B cell (primary cell): ENCODE measurements around the gene AMER1. TPM values are rescaled to one million over a fixed set of nuclear protein-coding genes. Genes with fewer than 3 reads are reported as not detected.

Experiments used
- ATAC-seq: fragments of 200-7000 bp; cut with Tn5 transposase; one replicate; pipeline ENCODE4 v1.10.0; 2021; ENCODE audit warnings: low read depth, mild to moderate bottlenecking, moderate number of reproducible peaks, moderate library complexity
- CTCF ChIA-PET: fragments of 350-600 bp; sonication (Branson Sonifier 250); formaldehyde crosslinking; loops from one replicate; lab custom pipeline; 2021; ENCODE audit warnings: antibody characterized with exemption, inconsistent platforms; lab: Charles Lee
- POLR2A ChIA-PET: fragments of 350-600 bp; sonication (Branson Sonifier 250); formaldehyde crosslinking; loops from one replicate; lab custom pipeline; 2021; ENCODE audit warnings: antibody characterized with exemption; lab: Charles Lee
- DNase-seq: peaks from one replicate; pipeline ENCODE4 v3.0.0; 2013
- H2AFZ ChIP-seq: 2 replicates; pipeline ENCODE4 v1.6.1; 2012; ENCODE audit warnings: mild to moderate bottlenecking, low read depth, low read length; ENCODE audit not compliant: insufficient read depth, poor library complexity, severe bottlenecking
- H3K27ac ChIP-seq, 2 donors: 1 replicate in 1 of 2; 2 replicates in 1 of 2; pipeline ENCODE4 v1.5.1; 2012 to 2013; ENCODE audit warnings: low read length in 2 of 2, mild to moderate bottlenecking in 2 of 2, moderate library complexity in 1 of 2
- H3K27me3 ChIP-seq, 4 experiments: fragments of 200-600 bp in 1 of 4; sonication (generic) in 1 of 4; replicated peaks in 1 of 4; 1 replicate in 2 of 4; 2 replicates in 2 of 4; pipeline versions ENCODE4 v1.6.1 to v1.7.0; 2013 to 2016; ENCODE audit warnings: low read length in 3 of 4, mild to moderate bottlenecking in 2 of 4, mixed read lengths in 1 of 4, moderate library complexity in 1 of 4; ENCODE audit not compliant: insufficient read depth in 4 of 4, control insufficient read depth in 3 of 4; ENCODE audit errors: control extremely low read depth in 1 of 4
- H3K36me3 ChIP-seq, 2 experiments: replicated peaks in 1 of 2; 1 replicate in 1 of 2; 2 replicates in 1 of 2; pipeline versions ENCODE4 v1.6.1 to v1.7.1; 2013; ENCODE audit warnings: low read length in 1 of 2; ENCODE audit not compliant: insufficient read depth in 2 of 2, control insufficient read depth in 1 of 2; ENCODE audit errors: control extremely low read depth in 1 of 2, extremely low read depth in 1 of 2
- H3K4me1 ChIP-seq, 2 donors: fragments of 200-600 bp in 1 of 2; sonication (generic) in 1 of 2; 1 replicate in 1 of 2; 2 replicates in 1 of 2; pipeline versions ENCODE4 v1.5.1 to v1.6.1; 2013 to 2017; ENCODE audit warnings: low read length in 2 of 2; ENCODE audit not compliant: control insufficient read depth in 2 of 2, insufficient read depth in 2 of 2
- H3K4me2 ChIP-seq: replicated peaks from 2 replicates; pipeline ENCODE3; 2012; ENCODE audit warnings: mild to moderate bottlenecking, low read depth, low read length; ENCODE audit not compliant: poor library complexity, severe bottlenecking
- H3K4me3 ChIP-seq, 5 experiments: fragments of 200-600 bp in 1 of 5; sonication (generic) in 1 of 5; 1 replicate in 3 of 5; 2 replicates in 2 of 5; pipeline versions ENCODE4 v1.5.1 to v1.7.0; 2011 to 2016; ENCODE audit warnings: low read length in 4 of 5, mild to moderate bottlenecking in 4 of 5, low read depth in 2 of 5, control low read depth in 1 of 5, moderate library complexity in 1 of 5; ENCODE audit not compliant: insufficient read depth in 1 of 5; ENCODE audit errors: control extremely low read depth in 1 of 5, extremely low read depth in 1 of 5
- H3K79me2 ChIP-seq: fragments of 200-600 bp; sonication (generic); one replicate; pipeline ENCODE4 v1.6.0; 2016; ENCODE audit warnings: low read length; ENCODE audit not compliant: control insufficient read depth, insufficient read depth
- H3K9ac ChIP-seq: fragments of 200-600 bp; sonication (generic); 2 replicates; pipeline ENCODE4 v1.6.1; 2017; ENCODE audit warnings: mild to moderate bottlenecking, low read length, moderate library complexity
- H3K9me3 ChIP-seq, 3 donors: one replicate each; pipeline versions ENCODE4 v1.6.1 to v1.7.1; 2013; ENCODE audit warnings: low read length in 2 of 3; ENCODE audit not compliant: control insufficient read depth in 2 of 3, insufficient read depth in 1 of 3; ENCODE audit errors: control extremely low read depth in 1 of 3
- H4K20me1 ChIP-seq: 2 replicates; pipeline ENCODE4 v1.6.0; 2012; ENCODE audit warnings: mild to moderate bottlenecking, low read length; ENCODE audit not compliant: insufficient read depth, control insufficient read depth, poor library complexity, severe bottlenecking
- H3K27ac Mint-ChIP-seq: one replicate; pipeline ENCODE4 v1.8.0; 2021; ENCODE audit warnings: mixed read lengths
- H3K27me3 Mint-ChIP-seq: one replicate; pipeline ENCODE4 v1.8.0; 2021; ENCODE audit warnings: mixed read lengths
- H3K4me1 Mint-ChIP-seq: one replicate; pipeline ENCODE4 v1.8.0; 2021; ENCODE audit warnings: mixed read lengths
- H3K4me3 Mint-ChIP-seq: one replicate; pipeline ENCODE4 v1.8.0; 2021; ENCODE audit warnings: mixed read lengths
- H3K9me3 Mint-ChIP-seq: one replicate; pipeline ENCODE4 v1.8.0; 2022; ENCODE audit warnings: mixed read lengths; ENCODE audit not compliant: insufficient read depth
- CTCF ChIP-seq: fragments of 200-600 bp; IDR thresholded peaks from one replicate; pipeline ENCODE4 v1.8.0; 2022; ENCODE audit warnings: antibody characterized with exemption, mild to moderate bottlenecking
- EZH2 ChIP-seq: IDR thresholded peaks from 2 replicates; pipeline ENCODE4 v1.6.1; 2012; ENCODE audit warnings: borderline replicate concordance, low read depth, mild to moderate bottlenecking, moderate library complexity, low read length; ENCODE audit not compliant: insufficient read depth, poor library complexity, severe bottlenecking
- WGBS: methylation state at CpG from one replicate; pipeline ENCODE4 v1.1.5; 2013; ENCODE audit warnings: missing lambda C conversion rate; ENCODE audit not compliant: insufficient coverage; 5-methylcytosine and 5-hydroxymethylcytosine counted together
- intact Hi-C: fragments of 100-400 bp; cut with micrococcal nuclease; formaldehyde crosslinking; loops from one replicate; pipeline ENCODE4 v1.10.0; 2022
- polyA plus RNA-seq: library from polyadenylated mRNA; depleted of rRNA; stranded (reverse); fragments of >200 nt; gene quantifications from 2 replicates; pipeline ENCODE4 v1.2.3, GENCODE V29; 2012
- small RNA-seq: library from RNA; depleted of rRNA; stranded (forward); fragments of <200 nt; gene quantifications from one replicate; pipeline ENCODE3, GENCODE V24; 2012; ENCODE audit warnings: low replicate concordance, low read depth; ENCODE audit not compliant: insufficient read length
- total RNA-seq, 2 donors: library from RNA; stranded (reverse); fragments of 120-200 nt in 1 of 2; gene quantifications; 1 replicate in 1 of 2; 2 replicates in 1 of 2; pipeline versions ENCODE4 v1.2.3 to v1.2.4, GENCODE V29; 2013 to 2022

Gene AMER1
- total and polyA plus RNA-seq, 2 donors (not counting 1 experiment from before 2014, with no cell fraction given) = 1.5 to 8.6 TPM

GRCh38 chrX:64151911-64152310 lies 53.6 kb downstream of the AMER1 start:
- ATAC-seq = no peak
- H3K27me3 Mint-ChIP-seq = no peaks in the 10 kb centered on the region
- intact Hi-C loops = no loop called here
- H3K4me1 Mint-ChIP-seq = no peaks in the 10 kb centered on the region
- no peaks in the 10 kb centered on the region for H3K27me3 ChIP-seq
- H3K4me3 ChIP-seq = no peak overlapping the region
- H3K9me3 Mint-ChIP-seq = peaks cover 6% of the 10 kb centered on the region
- CTCF ChIA-PET = no interaction called here
- no peaks in the 10 kb centered on the region for H3K36me3 ChIP-seq
- H2AFZ ChIP-seq = no peak overlapping the region
- H3K27ac Mint-ChIP-seq = no peak overlapping the region
- H3K4me3 Mint-ChIP-seq = no peak overlapping the region
- POLR2A ChIA-PET = no interaction called here
- no peaks in the 10 kb centered on the region for H4K20me1 ChIP-seq
- DNase-seq = no peak
- peaks cover 0 to 19% (median 0%) of the 10 kb centered on the region in 3 donors for H3K9me3 ChIP-seq
- TF ChIP-seq CTCF (no peak), EZH2 (no peak)
- no peak overlapping the region for H3K27ac ChIP-seq
- no peaks in the 10 kb centered on the region for H3K4me1 ChIP-seq
- H3K4me2 ChIP-seq = no peak overlapping the region
- no peaks in the 10 kb centered on the region for H3K79me2 ChIP-seq
- H3K9ac ChIP-seq = no peak overlapping the region

DNA sequence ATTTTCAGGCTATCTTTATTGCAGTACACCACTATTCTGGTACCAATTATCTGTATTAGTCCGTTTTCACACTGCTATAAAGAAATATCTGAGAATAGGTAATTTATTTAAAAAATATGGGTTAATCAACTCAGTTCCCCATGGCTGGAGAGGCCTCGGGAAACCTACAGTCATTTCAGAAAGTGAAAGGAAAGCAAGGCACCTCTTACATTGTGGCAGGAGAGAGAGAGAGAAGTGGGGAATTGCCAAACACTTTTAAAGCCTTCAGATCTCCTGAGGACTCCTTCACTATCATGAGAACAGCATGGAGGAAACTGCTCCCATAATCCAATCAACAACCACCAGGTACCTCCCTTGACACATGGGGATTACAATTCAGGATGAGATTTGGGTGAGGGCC lies 54.7 kb downstream of the AMER1 start:
- CTCF ChIA-PET = no interaction called here
- peaks cover 0 to 19% (median 0%) of the 10 kb centered on the region in 3 donors for H3K9me3 ChIP-seq

More for the DNA sequence above, 54.7 kb downstream of the AMER1 start:
- Histone ChIP-seq H4K20me1 (no peaks in the 10 kb centered on the region), H3K36me3 (no peaks in the 10 kb centered on the region), H3K4me1 (no peaks in the 10 kb centered on the region), H3K27ac (no peak overlapping the region), H3K27me3 (no peaks in the 10 kb centered on the region), H3K4me2 (no peak overlapping the region), H2AFZ (no peak overlapping the region), H3K9ac (no peak overlapping the region), H3K4me3 (no peak overlapping the region), H3K79me2 (no peaks in the 10 kb centered on the region)
- Mint-ChIP-seq H3K27me3 (no peaks in the 10 kb centered on the region), H3K4me1 (no peaks in the 10 kb centered on the region), H3K27ac (no peak overlapping the region), H3K9me3 (peaks cover 6% of the 10 kb centered on the region), H3K4me3 (no peak overlapping the region)
- TF ChIP-seq EZH2 (no peak), CTCF (no peak)
- no CpG with 5 or more reads among the region's 2 CpGs for WGBS
- intact Hi-C loops = no loop called here
- DNase-seq (no peak), ATAC-seq (no peak)
- POLR2A ChIA-PET = no interaction called here

Small RNA genes within 50 kb of the gene (small RNA-seq; reads per million reads assigned to genes)
- not detected for gene RN7SL799P

Other genes with a start within 250 kb of the AMER1 start
- 0.37 TPM in 1 of 2 replicates, not detected in the other for gene ASB12, start 24.9 kb upstream of the AMER1 start, total RNA-seq
- gene ASB12, start 24.9 kb upstream of the AMER1 start, polyA plus RNA-seq = 0.33 and 0.45 TPM in 2 replicates
- gene MTMR8, start 189.7 kb upstream of the AMER1 start, total RNA-seq = 11.6 and 11.8 TPM in 2 replicates
- gene MTMR8, start 189.7 kb upstream of the AMER1 start, polyA plus RNA-seq = 0.99 and 1.8 TPM in 2 replicates